Measurements from ENCODE around the gene EFCAB6.

EFCAB6 gene

GRCh38 chr22:43482318-43482625 is 329.8 kb downstream of the EFCAB6 start:
- no peaks in the 10 kb centered on the region for H4K20me1 ChIP-seq (ENCODE audit: insufficient read depth, low read length)
- TF ChIP-seq CTCF (IDR thresholded peaks at IDR 0.05; ENCODE audit: low read length), result no peak
- TF ChIP-seq EZH2 (IDR thresholded peaks at IDR 0.05; ENCODE audit: borderline replicate concordance, low read length), result no peak
- H3K36me3 ChIP-seq (ENCODE audit: insufficient read depth, low read length), result no peaks in the 10 kb centered on the region
- no peaks in the 10 kb centered on the region for H3K79me2 ChIP-seq (ENCODE audit: insufficient read depth, low read length)
- peaks cover 6% of the 10 kb centered on the region for H3K4me1 ChIP-seq (ENCODE audit: insufficient read depth, low read length, severe bottlenecking)
- no peak overlapping the region for H3K27ac ChIP-seq (ENCODE audit: low read depth, low read length, poor library complexity, severe bottlenecking)
- H3K9me2 ChIP-seq (ENCODE audit: low read depth, low read length), result no peaks in the 10 kb centered on the region
- H3K9me3 ChIP-seq (ENCODE audit: low read length), result no peaks in the 10 kb centered on the region
- H3K9ac ChIP-seq (ENCODE audit: low read length), result no peak overlapping the region
- H3K27me3 ChIP-seq (ENCODE audit: insufficient read depth, low read length), result peaks cover 10% of the 10 kb centered on the region
- H3K4me3 ChIP-seq (ENCODE audit: low read depth, low read length, poor library complexity, severe bottlenecking), result no peak overlapping the region
- H3K4me2 ChIP-seq (ENCODE audit: low read length), result no peak overlapping the region
- no peak overlapping the region for H2AFZ ChIP-seq (ENCODE audit: low read length)
- no peaks in the 10 kb centered on the region for H3F3A ChIP-seq (ENCODE audit: insufficient read depth, low read length)

GRCh38 chr22:43481568-43482317 is 330.4 kb downstream of the EFCAB6 start:
- no peaks in the 10 kb centered on the region for H3F3A ChIP-seq (ENCODE audit: insufficient read depth, low read length)
- H3K4me1 ChIP-seq (ENCODE audit: insufficient read depth, low read length, severe bottlenecking), result peaks cover 6% of the 10 kb centered on the region
- H3K4me2 ChIP-seq (ENCODE audit: low read length), result no peak overlapping the region
- H3K27ac ChIP-seq (ENCODE audit: low read depth, low read length, poor library complexity, severe bottlenecking), result no peak overlapping the region
- H2AFZ ChIP-seq (ENCODE audit: low read length), result no peak overlapping the region
- no peaks in the 10 kb centered on the region for H3K9me3 ChIP-seq (ENCODE audit: low read length)
- H3K9me2 ChIP-seq (ENCODE audit: low read depth, low read length), result no peaks in the 10 kb centered on the region
- no peaks in the 10 kb centered on the region for H3K36me3 ChIP-seq (ENCODE audit: insufficient read depth, low read length)
- H3K4me3 ChIP-seq (ENCODE audit: low read depth, low read length, poor library complexity, severe bottlenecking), result no peak overlapping the region
- TF ChIP-seq CTCF (IDR thresholded peaks at IDR 0.05; ENCODE audit: low read length) (peak; percentile 65; the same call in 1 of the 2 replicates), EZH2 (IDR thresholded peaks at IDR 0.05; ENCODE audit: borderline replicate concordance, low read length) (no peak)
- H3K9ac ChIP-seq (ENCODE audit: low read length), result no peak overlapping the region
- no peaks in the 10 kb centered on the region for H3K79me2 ChIP-seq (ENCODE audit: insufficient read depth, low read length)
- no peaks in the 10 kb centered on the region for H4K20me1 ChIP-seq (ENCODE audit: insufficient read depth, low read length)
- H3K27me3 ChIP-seq (ENCODE audit: insufficient read depth, low read length), result peaks cover 5% of the 10 kb centered on the region

GRCh38 chr22:43479962-43480361 is 332.1 kb downstream of the EFCAB6 start:
- Histone ChIP-seq H3K79me2 (ENCODE audit: insufficient read depth, low read length) (no peaks in the 10 kb centered on the region), H4K20me1 (ENCODE audit: insufficient read depth, low read length) (no peaks in the 10 kb centered on the region), H3K4me3 (ENCODE audit: low read depth, low read length, poor library complexity, severe bottlenecking) (no peak overlapping the region), H3K9me2 (ENCODE audit: low read depth, low read length) (no peaks in the 10 kb centered on the region), H3F3A (ENCODE audit: insufficient read depth, low read length) (no peaks in the 10 kb centered on the region), H3K9ac (ENCODE audit: low read length) (no peak overlapping the region), H3K4me2 (ENCODE audit: low read length) (no peak overlapping the region; the same call in 1 of the 2 replicates), H3K27me3 (ENCODE audit: insufficient read depth, low read length) (peaks cover 4% of the 10 kb centered on the region; the same call in 1 of the 2 replicates), H3K36me3 (ENCODE audit: insufficient read depth, low read length) (no peaks in the 10 kb centered on the region), H2AFZ (ENCODE audit: low read length) (no peak overlapping the region), H3K4me1 (ENCODE audit: insufficient read depth, low read length, severe bottlenecking) (peaks cover 6% of the 10 kb centered on the region), H3K9me3 (ENCODE audit: low read length) (no peaks in the 10 kb centered on the region), H3K27ac (ENCODE audit: low read depth, low read length, poor library complexity, severe bottlenecking) (no peak overlapping the region)
- no peak for TF ChIP-seq EZH2 (IDR thresholded peaks at IDR 0.05; ENCODE audit: borderline replicate concordance, low read length)
- TF ChIP-seq CTCF (IDR thresholded peaks at IDR 0.05; ENCODE audit: low read length), result no peak
